HepG2 (cell line): ENCODE measurements around the gene CSHL1. TPM values are rescaled to one million over a fixed set of nuclear protein-coding genes. Genes with fewer than 3 reads are reported as not detected.

Experiments used
- ATAC-seq: fragments of 200-7000 bp; cut with Tn5 transposase; 3 replicates; pipeline ENCODE4 v1.9.1; 2020; ENCODE audit warnings: mild to moderate bottlenecking, moderate library complexity
- BruUV-seq: library from RNA; stranded (reverse); fragments of 400-500 nt; replicated peaks from 2 replicates; lab custom pipeline; 2021; lab: Mats Ljungman, UMichigan
- CTCF ChIA-PET: fragments of 300-600 bp; formaldehyde crosslinking; extraction: SDS; loops from one replicate; lab custom pipeline; 2021; ENCODE audit warnings: low total read pairs, inconsistent platforms, low intra/inter-chr PET ratio; lab: Yijun Ruan, JAX
- POLR2A ChIA-PET: fragments of 350-600 bp; sonication (Branson Sonifier 250); formaldehyde crosslinking; loops from one replicate; lab custom pipeline; 2020; ENCODE audit warnings: antibody characterized with exemption, inconsistent platforms; lab: Yijun Ruan, JAX
- DNase-seq: peaks from one replicate; pipeline ENCODE4 v3.0.0-alpha.2; 2015; ENCODE audit warnings: low spot score
- FAIRE-seq: peaks from 3 replicates; lab custom pipeline; 2011; peaks lifted over from hg19 to GRCh38; lab: Jason Lieb, UNC
- H2AFZ ChIP-seq: one replicate; pipeline ENCODE4 v1.6.1; 2011; ENCODE audit warnings: low read length, inconsistent platforms
- H3K27ac ChIP-seq: fragments of 300-600 bp; 3 replicates; pipeline ENCODE4 v1.8.0; 2011; ENCODE audit warnings: mixed run types, mild to moderate bottlenecking, mixed read lengths, low read length, inconsistent platforms; ENCODE audit not compliant: insufficient read depth; ENCODE audit errors: extremely low read length
- H3K27me3 ChIP-seq, 2 experiments: fragments of 200-600 bp in 1 of 2; 2 replicates in 1 of 2; 3 replicates in 1 of 2; pipeline versions ENCODE4 v1.6.0 to v1.8.0; 2011; ENCODE audit warnings: low read length in 2 of 2, mild to moderate bottlenecking in 2 of 2, moderate library complexity in 2 of 2, inconsistent platforms in 1 of 2; ENCODE audit not compliant: insufficient read depth in 2 of 2, control insufficient read depth in 1 of 2
- H3K36me3 ChIP-seq, 2 experiments: fragments of 200-600 bp in 1 of 2; replicated peaks in 1 of 2; 2 replicates in 1 of 2; 3 replicates in 1 of 2; pipeline versions ENCODE4 v1.5.1 to v1.8.0; 2011; ENCODE audit warnings: low read length in 2 of 2, inconsistent platforms in 1 of 2; ENCODE audit not compliant: insufficient read depth in 2 of 2, control insufficient read depth in 1 of 2
- H3K4me1 ChIP-seq: 2 replicates; pipeline ENCODE4 v1.5.1; 2012; ENCODE audit warnings: low read length, inconsistent platforms; ENCODE audit not compliant: insufficient read depth
- H3K4me2 ChIP-seq: 2 replicates; pipeline ENCODE4 v1.6.0; 2011; ENCODE audit warnings: low read depth, low read length, inconsistent platforms
- H3K4me3 ChIP-seq, 3 experiments: fragments of 200-600 bp in 1 of 3; sonication (generic), shearing (Covaris generic) in 1 of 3; replicated peaks in 1 of 3; 2 replicates each; pipeline ENCODE4 v1.5.1; 2011 to 2016; ENCODE audit warnings: low read length in 3 of 3, inconsistent platforms in 2 of 3, low read depth in 2 of 3, mild to moderate bottlenecking in 2 of 3, control low read depth in 1 of 3, mixed read lengths in 1 of 3; ENCODE audit not compliant: insufficient read depth in 1 of 3
- H3K79me2 ChIP-seq: one replicate; pipeline ENCODE4 v1.6.1; 2011; ENCODE audit warnings: low read length, inconsistent platforms; ENCODE audit not compliant: insufficient read depth
- H3K9ac ChIP-seq: 2 replicates; pipeline ENCODE4 v1.6.0; 2011; ENCODE audit warnings: mild to moderate bottlenecking, low read depth, low read length, inconsistent platforms; ENCODE audit not compliant: insufficient read depth
- H3K9me3 ChIP-seq: 2 replicates; pipeline ENCODE4 v1.5.1; 2012; ENCODE audit warnings: mild to moderate bottlenecking, low read length
- H4K20me1 ChIP-seq: 2 replicates; pipeline ENCODE4 v1.6.0; 2011; ENCODE audit warnings: inconsistent platforms, mild to moderate bottlenecking, low read length, moderate library complexity; ENCODE audit not compliant: insufficient read depth
- CSRNP1 ChIP-seq: sonication (generic); formaldehyde crosslinking; IDR thresholded peaks from 2 replicates; pipeline ENCODE4 v1.8.1; 2023; ENCODE audit warnings: mild to moderate bottlenecking, missing genetic modification reagents
- NCOR1 ChIP-seq: fragments of 200-600 bp; sonication (generic); IDR thresholded peaks from 2 replicates; pipeline ENCODE4 v1.7.0; 2017; ENCODE audit warnings: antibody characterized with exemption, low read length, borderline replicate concordance
- SMC3 ChIP-seq: IDR thresholded peaks from 2 replicates; pipeline ENCODE4 v1.6.1; 2011; ENCODE audit warnings: low read length, improper control_type of control experiment
- ZBTB40 ChIP-seq, 2 experiments: fragments of 450-650 bp in 1 of 2; sonication (generic) in 1 of 2; formaldehyde crosslinking in 1 of 2; IDR thresholded peaks; 2 replicates each; pipeline versions ENCODE4 v1.6.1 to v1.8.0; 2016 to 2022; ENCODE audit warnings: antibody characterized with exemption in 1 of 2, mild to moderate bottlenecking in 1 of 2, missing genetic modification reagents in 1 of 2
- ZNF260 ChIP-seq: sonication (generic); formaldehyde crosslinking; IDR thresholded peaks from 2 replicates; pipeline ENCODE4 v1.4.0; 2020; ENCODE audit warnings: missing genetic modification reagents, low read depth, mild to moderate bottlenecking, borderline replicate concordance
- ZNF431 ChIP-seq: sonication (generic); formaldehyde crosslinking; IDR thresholded peaks from 2 replicates; pipeline ENCODE4 v1.9.0; 2022; ENCODE audit warnings: missing genetic modification reagents, low read depth, mild to moderate bottlenecking, borderline replicate concordance
- ZNF678 ChIP-seq: sonication (generic); formaldehyde crosslinking; IDR thresholded peaks from 2 replicates; pipeline ENCODE4 v1.4.0; 2020; ENCODE audit warnings: mild to moderate bottlenecking, missing genetic modification reagents
- WGBS: methylation state at CpG from one replicate; pipeline ENCODE4 v1.1.6; 2017; ENCODE audit warnings: low lambda C conversion rate; 5-methylcytosine and 5-hydroxymethylcytosine counted together
- in situ Hi-C: cut with HindIII; loops from 2 replicates; pipeline ENCODE4 v1.10.0; 2017; ENCODE audit warnings: low pct_unique_long_range_greater_than_20kb; ENCODE audit not compliant: extremely low pct_ligation_motif_present
- intact Hi-C: fragments of 100-400 bp; cut with micrococcal nuclease; formaldehyde crosslinking; loops from one replicate; pipeline ENCODE4 v1.10.0; 2022; ENCODE audit not compliant: unreplicated experiment
- polyA plus RNA-seq, 8 experiments: library from polyadenylated mRNA; depleted of rRNA in 3 of 8; stranded (reverse) in 7 of 8; unstranded in 1 of 8; fragments of >200 nt; fragmentation: Illumina TruSeq in 4 of 8; extraction: Trizol in 4 of 8; gene quantifications; 2 replicates each; pipeline versions ENCODE4 v1.2.1 to v1.2.3, GENCODE V29; 2011 to 2016; ENCODE audit warnings: low read depth in 4 of 8, missing spikeins in 1 of 8, mixed read lengths in 1 of 8; ENCODE audit not compliant: insufficient read depth in 1 of 8
- total RNA-seq, 5 experiments: library from RNA; depleted of rRNA; stranded (reverse); fragments of >200 nt; fragmentation: Illumina TruSeq; extraction: Trizol; gene quantifications; 2 replicates each; pipeline ENCODE4 v1.2.3, GENCODE V29; 2016; ENCODE audit warnings: low read depth in 1 of 5
- TF ChIP-seq, protein P1 (sequence below): sonication (generic); formaldehyde crosslinking; IDR thresholded peaks from 2 replicates; pipeline ENCODE4 v1.4.0; 2020; ENCODE audit warnings: missing genetic modification reagents, borderline replicate concordance
- TF ChIP-seq, protein P2 (sequence below): sonication (generic); formaldehyde crosslinking; IDR thresholded peaks from 2 replicates; pipeline ENCODE4 v1.4.0; 2020; ENCODE audit warnings: missing genetic modification reagents

The CSHL1 gene
- total and polyA plus RNA-seq, 2 of the 13 experiments (the other 11 are each of a cell fraction or from before 2014, with no cell fraction given), result not detected

- intact Hi-C loops, result no loop called here
- H3K4me1 ChIP-seq, result peaks cover 17% of the 10 kb centered on the region
- H3K4me2 ChIP-seq, result no peak overlapping the region
- no peak for DNase-seq
- H3K9me3 ChIP-seq, result no peaks in the 10 kb centered on the region
- no peak for ATAC-seq
- no peak for FAIRE-seq
- no peaks in the 10 kb centered on the region for H3K36me3 ChIP-seq
- no peaks in the 10 kb centered on the region for H4K20me1 ChIP-seq
- in situ Hi-C loops, result no loop called here
- no TSS peak for BruUV-seq
- no peak overlapping the region for H2AFZ ChIP-seq
- WGBS, result 56% methylated on average over 23 of the region's 23 CpGs
- H3K27ac ChIP-seq, result no peak overlapping the region
- no peaks in the 10 kb centered on the region for H3K79me2 ChIP-seq
- H3K9ac ChIP-seq, result no peak overlapping the region
- ChIA-PET CTCF (no interaction called here), POLR2A (no interaction called here)
- no peak overlapping the region for H3K4me3 ChIP-seq
- H3K27me3 ChIP-seq, result peaks cover 0 to 38% of the 10 kb centered on the region in 2 experiments; a peak in 3 of 5 replicates
- TF ChIP-seq ZNF431 (CRISPR knock-in tag) (no peak), ZNF260 (CRISPR knock-in tag) (no peak), NCOR1 (no peak), CSRNP1 (no peak), ZBTB40 (IDR thresholded peaks at IDR 0.05) (no peak), ZBTB40 (CRISPR knock-in tag; IDR thresholded peaks at IDR 0.05) (no peak), ZNF678 (no peak), SMC3 (no peak)
- TF ChIP-seq, protein P1, sequence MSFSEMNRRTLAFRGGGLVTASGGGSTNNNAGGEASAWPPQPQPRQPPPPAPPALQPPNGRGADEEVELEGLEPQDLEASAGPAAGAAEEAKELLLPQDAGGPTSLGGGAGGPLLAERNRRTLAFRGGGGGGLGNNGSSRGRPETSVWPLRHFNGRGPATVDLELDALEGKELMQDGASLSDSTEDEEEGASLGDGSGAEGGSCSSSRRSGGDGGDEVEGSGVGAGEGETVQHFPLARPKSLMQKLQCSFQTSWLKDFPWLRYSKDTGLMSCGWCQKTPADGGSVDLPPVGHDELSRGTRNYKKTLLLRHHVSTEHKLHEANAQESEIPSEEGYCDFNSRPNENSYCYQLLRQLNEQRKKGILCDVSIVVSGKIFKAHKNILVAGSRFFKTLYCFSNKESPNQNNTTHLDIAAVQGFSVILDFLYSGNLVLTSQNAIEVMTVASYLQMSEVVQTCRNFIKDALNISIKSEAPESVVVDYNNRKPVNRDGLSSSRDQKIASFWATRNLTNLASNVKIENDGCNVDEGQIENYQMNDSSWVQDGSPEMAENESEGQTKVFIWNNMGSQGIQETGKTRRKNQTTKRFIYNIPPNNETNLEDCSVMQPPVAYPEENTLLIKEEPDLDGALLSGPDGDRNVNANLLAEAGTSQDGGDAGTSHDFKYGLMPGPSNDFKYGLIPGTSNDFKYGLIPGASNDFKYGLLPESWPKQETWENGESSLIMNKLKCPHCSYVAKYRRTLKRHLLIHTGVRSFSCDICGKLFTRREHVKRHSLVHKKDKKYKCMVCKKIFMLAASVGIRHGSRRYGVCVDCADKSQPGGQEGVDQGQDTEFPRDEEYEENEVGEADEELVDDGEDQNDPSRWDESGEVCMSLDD, result no peak
- TF ChIP-seq, protein P2, sequence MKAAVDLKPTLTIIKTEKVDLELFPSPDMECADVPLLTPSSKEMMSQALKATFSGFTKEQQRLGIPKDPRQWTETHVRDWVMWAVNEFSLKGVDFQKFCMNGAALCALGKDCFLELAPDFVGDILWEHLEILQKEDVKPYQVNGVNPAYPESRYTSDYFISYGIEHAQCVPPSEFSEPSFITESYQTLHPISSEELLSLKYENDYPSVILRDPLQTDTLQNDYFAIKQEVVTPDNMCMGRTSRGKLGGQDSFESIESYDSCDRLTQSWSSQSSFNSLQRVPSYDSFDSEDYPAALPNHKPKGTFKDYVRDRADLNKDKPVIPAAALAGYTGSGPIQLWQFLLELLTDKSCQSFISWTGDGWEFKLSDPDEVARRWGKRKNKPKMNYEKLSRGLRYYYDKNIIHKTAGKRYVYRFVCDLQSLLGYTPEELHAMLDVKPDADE, result no peak
These were observed 30.7 kb upstream of the CSHL1 start for GRCh38 chr17:63941751-63942150.
